22Rv1 (cell line): ENCODE data around the gene MTERF4.

Experiments
- ZFX ChIP-seq: fragments of 450-650 bp; IDR thresholded peaks from 2 replicates; pipeline ENCODE4 v1.6.1; 2017; ENCODE audit warnings: antibody characterized with exemption, borderline replicate concordance
- TF ChIP-seq, protein P1 (sequence below): fragments of 450-650 bp; IDR thresholded peaks from 2 replicates; pipeline ENCODE4 v1.5.1; 2017; ENCODE audit warnings: mild to moderate bottlenecking

DNA sequence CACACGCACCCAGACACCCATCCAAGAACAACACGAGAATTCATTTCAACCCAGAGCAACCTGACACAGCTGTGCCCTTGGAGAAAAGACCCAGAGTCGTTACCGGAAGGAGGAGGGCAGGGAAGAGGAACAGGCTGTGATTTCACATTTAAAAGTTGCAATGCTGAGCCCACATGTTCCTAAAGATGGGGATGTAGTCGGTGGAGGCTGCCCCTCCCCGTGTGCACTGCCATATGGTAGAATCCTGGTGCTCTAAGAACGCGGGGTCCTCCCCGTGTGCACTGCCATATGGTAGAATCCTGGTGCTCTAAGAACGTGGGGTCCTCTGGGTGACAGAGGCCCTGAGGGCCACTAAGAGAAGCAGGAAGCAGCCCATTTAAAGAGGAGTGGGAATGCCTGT is 10.9 kb downstream of the MTERF4 start:
- TF ChIP-seq, protein P1, sequence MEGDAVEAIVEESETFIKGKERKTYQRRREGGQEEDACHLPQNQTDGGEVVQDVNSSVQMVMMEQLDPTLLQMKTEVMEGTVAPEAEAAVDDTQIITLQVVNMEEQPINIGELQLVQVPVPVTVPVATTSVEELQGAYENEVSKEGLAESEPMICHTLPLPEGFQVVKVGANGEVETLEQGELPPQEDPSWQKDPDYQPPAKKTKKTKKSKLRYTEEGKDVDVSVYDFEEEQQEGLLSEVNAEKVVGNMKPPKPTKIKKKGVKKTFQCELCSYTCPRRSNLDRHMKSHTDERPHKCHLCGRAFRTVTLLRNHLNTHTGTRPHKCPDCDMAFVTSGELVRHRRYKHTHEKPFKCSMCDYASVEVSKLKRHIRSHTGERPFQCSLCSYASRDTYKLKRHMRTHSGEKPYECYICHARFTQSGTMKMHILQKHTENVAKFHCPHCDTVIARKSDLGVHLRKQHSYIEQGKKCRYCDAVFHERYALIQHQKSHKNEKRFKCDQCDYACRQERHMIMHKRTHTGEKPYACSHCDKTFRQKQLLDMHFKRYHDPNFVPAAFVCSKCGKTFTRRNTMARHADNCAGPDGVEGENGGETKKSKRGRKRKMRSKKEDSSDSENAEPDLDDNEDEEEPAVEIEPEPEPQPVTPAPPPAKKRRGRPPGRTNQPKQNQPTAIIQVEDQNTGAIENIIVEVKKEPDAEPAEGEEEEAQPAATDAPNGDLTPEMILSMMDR: no peak
- TF ChIP-seq ZFX: no peak
